C4-2B (cell line): Measurements from ENCODE around the gene DOCK6.

Experiments
- H3K27ac ChIP-seq: fragments of 450-650 bp; 2 replicates; pipeline ENCODE4 v1.5.1; 2017
- ZFX ChIP-seq: fragments of 450-650 bp; IDR thresholded peaks from 2 replicates; pipeline ENCODE4 v1.6.1; 2017
- TF ChIP-seq, protein P1 (sequence below): fragments of 450-650 bp; conservative IDR thresholded peaks from 2 replicates; pipeline ENCODE4 v1.5.1; 2017; ENCODE audit warnings: mild to moderate bottlenecking

The DOCK6 gene

GRCh38 chr19:11261971-11262839 is at the start of gene DOCK6:
TSS of gene DOCK6 (minus strand) at chr19:11262524. CDS start at chr19:11262440, 84 bp downstream.
- TF ChIP-seq, protein P1, sequence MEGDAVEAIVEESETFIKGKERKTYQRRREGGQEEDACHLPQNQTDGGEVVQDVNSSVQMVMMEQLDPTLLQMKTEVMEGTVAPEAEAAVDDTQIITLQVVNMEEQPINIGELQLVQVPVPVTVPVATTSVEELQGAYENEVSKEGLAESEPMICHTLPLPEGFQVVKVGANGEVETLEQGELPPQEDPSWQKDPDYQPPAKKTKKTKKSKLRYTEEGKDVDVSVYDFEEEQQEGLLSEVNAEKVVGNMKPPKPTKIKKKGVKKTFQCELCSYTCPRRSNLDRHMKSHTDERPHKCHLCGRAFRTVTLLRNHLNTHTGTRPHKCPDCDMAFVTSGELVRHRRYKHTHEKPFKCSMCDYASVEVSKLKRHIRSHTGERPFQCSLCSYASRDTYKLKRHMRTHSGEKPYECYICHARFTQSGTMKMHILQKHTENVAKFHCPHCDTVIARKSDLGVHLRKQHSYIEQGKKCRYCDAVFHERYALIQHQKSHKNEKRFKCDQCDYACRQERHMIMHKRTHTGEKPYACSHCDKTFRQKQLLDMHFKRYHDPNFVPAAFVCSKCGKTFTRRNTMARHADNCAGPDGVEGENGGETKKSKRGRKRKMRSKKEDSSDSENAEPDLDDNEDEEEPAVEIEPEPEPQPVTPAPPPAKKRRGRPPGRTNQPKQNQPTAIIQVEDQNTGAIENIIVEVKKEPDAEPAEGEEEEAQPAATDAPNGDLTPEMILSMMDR, result peak; percentile 78
- TF ChIP-seq ZFX, result no peak

GRCh38 chr19:11306337-11306736 is 44.0 kb upstream of the DOCK6 start:
- H3K27ac ChIP-seq, result no peak overlapping the region
- TF ChIP-seq ZFX, result no peak

More at GRCh38 chr19:11261971-11262839, at the start of gene DOCK6:
- H3K27ac ChIP-seq, result peak within 1 kb of the TSS; percentile 60

- TF ChIP-seq, protein P1, result no peak
- TF ChIP-seq ZFX, result no peak
- no peak overlapping the region for H3K27ac ChIP-seq
These were observed 42.6 kb upstream of the DOCK6 start for GRCh38 chr19:11304936-11305335.

- TF ChIP-seq, protein P1, result no peak
- no peak for TF ChIP-seq ZFX
- H3K27ac ChIP-seq, result no peak overlapping the region
These were observed 38.4 kb upstream of the DOCK6 start for GRCh38 chr19:11300811-11301120.

DNA sequence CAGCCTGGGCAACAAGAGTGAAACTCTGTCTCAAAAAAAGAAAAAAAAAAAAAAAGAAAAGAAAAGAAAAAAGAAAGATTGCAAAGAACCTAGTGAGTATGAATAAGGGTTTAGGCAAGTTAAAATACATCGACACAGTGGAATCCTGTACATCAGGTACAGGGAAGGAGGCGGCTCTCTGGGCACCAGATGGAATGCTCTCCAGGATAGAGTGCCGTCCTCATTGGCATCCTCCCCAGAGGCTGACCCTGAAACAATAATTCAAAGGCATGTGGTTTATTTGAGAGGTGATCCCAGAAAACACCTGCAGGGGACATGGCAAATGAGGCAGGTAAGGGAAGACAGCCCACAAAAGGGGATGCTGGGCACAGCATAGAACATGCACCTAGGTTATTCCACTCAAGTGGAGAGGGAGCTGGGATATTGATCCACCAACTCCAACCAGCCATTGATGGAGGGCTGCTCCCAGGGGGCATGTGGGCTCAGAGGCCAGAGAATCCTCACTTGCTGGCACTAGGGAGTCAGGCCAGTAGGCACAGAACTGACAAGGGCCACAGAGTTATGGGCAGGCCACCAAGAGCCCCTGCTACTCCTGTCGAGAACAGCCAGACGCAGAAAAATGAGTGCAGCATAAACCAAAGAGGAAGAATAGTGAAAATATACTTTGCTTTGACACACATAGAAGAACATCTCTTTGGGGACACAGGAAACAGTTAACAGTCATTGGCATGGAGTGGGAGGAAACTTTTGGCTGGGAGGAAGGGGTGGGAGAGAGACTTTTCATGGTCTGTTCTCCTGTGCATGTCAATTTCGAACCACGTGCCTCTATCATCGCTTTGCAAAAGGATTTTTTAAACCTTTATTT is 37.9 kb upstream of the DOCK6 start:
- no peak overlapping the region for H3K27ac ChIP-seq
- TF ChIP-seq, protein P1, result no peak
- no peak for TF ChIP-seq ZFX

- no peak for TF ChIP-seq ZFX
These were observed 33.9 kb upstream of the DOCK6 start for GRCh38 chr19:11296264-11296663.

DNA sequence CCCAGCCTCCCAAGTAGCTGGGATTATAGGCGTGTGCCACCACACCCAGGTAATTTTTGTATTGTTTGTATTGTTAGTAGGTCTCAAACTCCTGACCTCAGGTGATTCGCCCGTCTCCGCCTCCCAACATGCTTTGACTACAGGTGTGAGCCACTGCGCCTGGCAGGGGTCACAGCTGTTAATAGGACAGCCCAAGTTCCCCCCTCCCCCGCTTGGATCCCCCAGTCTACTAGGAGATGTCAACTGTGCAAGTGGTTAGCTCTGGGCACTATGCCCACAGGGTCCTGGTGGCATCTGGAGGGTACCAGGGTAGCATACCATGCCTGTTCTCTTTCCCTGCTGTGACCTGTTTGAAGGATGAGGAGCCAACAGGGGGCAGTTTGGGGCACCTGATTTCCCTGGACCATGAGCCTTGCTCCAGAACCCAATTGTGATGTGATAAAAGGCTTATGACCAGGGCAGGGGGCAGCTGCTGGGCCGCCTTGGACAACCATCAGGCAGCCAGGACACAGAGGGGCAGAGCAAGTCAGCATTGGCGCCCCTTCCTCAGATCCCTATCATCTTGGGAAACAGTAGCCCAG is 33.4 kb upstream of the DOCK6 start, which contains the start of gene TSPAN16:
TSS of gene TSPAN16 (plus strand) at position 496 of the 581 bp plus-strand sequence. CDS start 138 bp downstream, outside the sequence.
- H3K27ac ChIP-seq, result no peak within 1 kb of the TSS
- TF ChIP-seq ZFX, result no peak
- TF ChIP-seq, protein P1, result no peak

More at GRCh38 chr19:11296264-11296663, 33.9 kb upstream of the DOCK6 start:
- H3K27ac ChIP-seq, result no peak overlapping the region

DNA sequence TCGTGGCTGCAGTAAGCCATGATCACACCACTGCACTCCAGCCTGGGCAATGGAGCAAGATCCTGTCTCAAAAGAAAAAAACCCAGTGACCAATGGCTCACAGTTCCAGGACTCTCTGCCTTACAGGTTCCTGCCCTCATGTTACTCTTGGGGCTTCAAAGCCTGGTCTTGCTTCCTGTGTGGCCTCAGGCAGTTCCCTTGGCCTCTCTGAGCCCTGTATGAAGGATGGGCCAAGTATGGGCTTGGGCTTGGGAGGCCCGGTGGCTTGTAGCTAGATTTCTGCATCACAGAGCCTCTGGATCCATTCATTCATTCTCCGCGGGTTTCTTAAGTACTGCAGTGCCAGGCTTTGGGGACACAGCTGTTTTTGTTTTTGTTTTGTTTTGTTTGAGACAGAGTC is 32.9 kb upstream of the DOCK6 start:
- TF ChIP-seq, protein P1, result no peak
- no peak for TF ChIP-seq ZFX
- no peak overlapping the region for H3K27ac ChIP-seq
